Placental epithelial cell (primary cell): ENCODE measurements around the gene TMEM52. TPM values are rescaled to one million over a fixed set of nuclear protein-coding genes. Genes with fewer than 3 reads are reported as not detected.

Experiments
- total RNA-seq: library from RNA; depleted of rRNA; stranded (reverse); fragments of >200 nt; gene quantifications from 2 replicates; pipeline ENCODE4 v1.2.3, GENCODE V29; 2012

Gene TMEM52
- total RNA-seq: 0.54 and 0.79 TPM in 2 replicates

DNA sequence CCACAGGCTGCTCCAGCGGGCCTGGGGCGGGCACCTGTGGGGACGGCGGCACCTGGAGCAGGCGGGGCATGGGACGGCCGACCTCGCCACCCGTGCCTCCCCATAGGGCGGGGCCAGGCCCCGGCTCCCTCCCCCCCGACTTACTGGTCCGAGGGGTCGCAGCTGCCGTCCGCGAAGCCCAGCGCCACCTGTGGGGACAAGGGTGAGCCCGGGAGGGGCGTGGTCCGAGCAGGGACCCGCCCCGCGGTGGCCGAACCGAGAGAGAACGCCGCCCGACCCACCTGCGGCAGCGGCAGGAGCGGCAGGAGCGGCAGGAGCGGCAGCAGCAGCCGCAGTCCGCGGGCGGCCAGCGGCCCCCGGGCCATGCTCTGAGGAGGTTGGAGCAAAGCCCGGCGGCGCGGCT lies at the start of gene TMEM52:
TMEM52 (minus strand) TSS at position 379 of the 403 bp plus-strand sequence; CDS start at position 365, 14 bp downstream.

DNA sequence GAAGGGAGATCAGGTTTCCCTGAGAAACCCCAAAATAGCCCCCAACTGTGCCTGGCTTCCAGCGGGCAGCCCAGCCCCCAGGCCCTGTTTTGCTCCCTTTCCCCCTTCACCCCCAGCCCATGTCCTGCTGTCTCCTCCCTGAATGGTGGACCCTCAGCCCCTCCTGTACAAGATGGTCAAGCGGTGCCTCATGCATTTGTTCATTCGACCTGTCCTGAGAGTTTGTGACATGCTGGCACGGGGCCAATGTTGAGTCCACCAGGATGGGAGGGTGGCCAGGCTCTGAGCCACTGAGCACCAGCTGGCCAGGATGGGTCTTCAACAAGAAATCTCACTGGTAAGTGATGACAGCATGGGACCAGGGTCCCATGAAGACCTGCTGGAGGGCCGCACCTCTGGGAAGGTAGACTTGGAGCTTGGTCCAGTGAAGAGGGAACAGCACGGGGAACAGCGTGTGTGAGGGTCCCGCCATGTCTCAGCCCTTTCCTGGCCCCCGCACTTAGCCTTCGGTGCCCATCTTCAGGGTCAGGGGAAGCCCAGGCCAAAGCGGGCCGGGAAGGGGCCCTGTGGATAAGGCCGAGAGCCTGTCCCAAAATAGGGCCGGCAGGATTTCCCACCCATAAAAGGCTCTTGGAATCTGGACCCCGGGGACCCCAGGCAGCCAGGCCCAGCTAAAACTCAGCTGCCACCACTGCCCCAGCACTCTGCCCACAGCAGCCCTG lies 3.9 kb downstream of the TMEM52 start, which contains the start of gene CALML6:
CALML6 (plus strand) TSS at position 290 of the 722 bp plus-strand sequence; CDS start at position 311, 21 bp downstream.

DNA sequence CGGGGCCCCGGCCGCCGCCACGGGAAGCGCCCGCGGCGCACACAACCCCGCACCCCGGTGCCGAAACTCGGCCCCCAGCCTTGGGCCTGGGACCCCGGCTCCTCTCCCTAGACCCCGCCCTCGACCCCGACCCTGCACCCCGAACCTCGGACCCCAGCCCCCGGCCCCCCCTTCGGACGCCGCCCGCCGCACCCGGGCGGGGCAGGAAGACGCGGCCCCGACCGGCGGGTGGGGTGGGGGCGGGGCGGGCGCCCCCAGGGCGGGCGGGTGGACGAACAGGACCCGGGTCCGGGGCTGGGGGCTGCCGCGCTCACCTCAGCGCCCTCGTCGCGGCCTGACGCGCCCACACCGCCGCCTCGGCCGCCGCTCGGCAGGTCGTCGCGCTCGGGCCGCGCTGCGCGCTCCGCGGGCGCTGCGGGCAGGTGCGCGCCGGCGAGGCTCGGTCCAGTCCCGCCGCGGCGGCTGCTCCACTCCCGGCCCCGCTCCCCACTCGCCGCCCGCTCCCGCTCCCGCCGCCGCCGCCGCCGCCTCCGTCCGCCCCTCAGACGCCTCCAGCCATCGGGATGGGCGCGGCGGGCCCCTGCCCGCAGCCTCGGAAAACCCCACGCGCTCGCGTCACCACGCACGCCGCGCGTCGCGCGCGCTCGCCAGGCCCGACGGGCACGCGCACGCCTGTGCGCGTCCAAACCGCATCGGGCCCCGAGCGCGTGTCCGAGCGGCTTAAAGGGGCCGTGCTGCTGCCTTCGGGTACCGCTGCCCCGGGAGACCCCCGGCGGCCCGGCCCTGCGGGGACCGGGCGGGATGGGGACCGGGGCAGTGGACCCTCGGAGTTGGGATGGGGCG lies 28.4 kb downstream of the TMEM52 start, which contains the start of gene GNB1:
GNB1 (minus strand) TSS at position 582 of the 843 bp plus-strand sequence. CDS start 65,634 bp downstream, outside the sequence.

Other genes with a start within 250 kb of the TMEM52 start
- 40.7 and 68.3 TPM in 2 replicates for gene SLC35E2B, start 226.5 kb downstream of the TMEM52 start, total RNA-seq
- 13.0 and 31.4 TPM in 2 replicates for gene CDK11A, start 194.9 kb downstream of the TMEM52 start, total RNA-seq
- gene NADK, start 140.8 kb downstream of the TMEM52 start, total RNA-seq: 25.9 and 45.1 TPM in 2 replicates
- gene GNB1, start 28.2 kb downstream of the TMEM52 start, total RNA-seq: 86.4 and 103 TPM in 2 replicates
- 0.22 and 1.2 TPM in 2 replicates for gene CALML6, start 4.0 kb downstream of the TMEM52 start, total RNA-seq
- gene CFAP74, start 84.5 kb upstream of the TMEM52 start, total RNA-seq: not detected in 2 replicates
- gene GABRD, start 100.1 kb upstream of the TMEM52 start, total RNA-seq: not detected in 2 replicates
- 69.1 and 73.1 TPM in 2 replicates for gene PRKCZ, start 131.1 kb upstream of the TMEM52 start, total RNA-seq